B cell (primary cell): Measurements from ENCODE around the gene RSPH6A. TPM values are rescaled to one million over a fixed set of nuclear protein-coding genes. Genes with fewer than 3 reads are reported as not detected.

Experiments
- ATAC-seq: fragments of 200-7000 bp; cut with Tn5 transposase; one replicate; pipeline ENCODE4 v1.10.0; 2021; ENCODE audit warnings: low read depth, mild to moderate bottlenecking, moderate number of reproducible peaks, moderate library complexity
- CTCF ChIA-PET: fragments of 350-600 bp; sonication (Branson Sonifier 250); formaldehyde crosslinking; loops from one replicate; lab custom pipeline; 2021; ENCODE audit warnings: antibody characterized with exemption, inconsistent platforms; lab: Charles Lee
- POLR2A ChIA-PET: fragments of 350-600 bp; sonication (Branson Sonifier 250); formaldehyde crosslinking; loops from one replicate; lab custom pipeline; 2021; ENCODE audit warnings: antibody characterized with exemption; lab: Charles Lee
- DNase-seq: peaks from one replicate; pipeline ENCODE4 v3.0.0; 2013
- H2AFZ ChIP-seq: 2 replicates; pipeline ENCODE4 v1.6.1; 2012; ENCODE audit warnings: mild to moderate bottlenecking, low read depth, low read length; ENCODE audit not compliant: insufficient read depth, poor library complexity, severe bottlenecking
- H3K27ac ChIP-seq, 2 donors: 1 replicate in 1 of 2; 2 replicates in 1 of 2; pipeline ENCODE4 v1.5.1; 2012 to 2013; ENCODE audit warnings: low read length in 2 of 2, mild to moderate bottlenecking in 2 of 2, moderate library complexity in 1 of 2
- H3K27me3 ChIP-seq, 4 experiments: fragments of 200-600 bp in 1 of 4; sonication (generic) in 1 of 4; replicated peaks in 1 of 4; 1 replicate in 2 of 4; 2 replicates in 2 of 4; pipeline versions ENCODE4 v1.6.1 to v1.7.0; 2013 to 2016; ENCODE audit warnings: low read length in 3 of 4, mild to moderate bottlenecking in 2 of 4, mixed read lengths in 1 of 4, moderate library complexity in 1 of 4; ENCODE audit not compliant: insufficient read depth in 4 of 4, control insufficient read depth in 3 of 4; ENCODE audit errors: control extremely low read depth in 1 of 4
- H3K36me3 ChIP-seq, 2 experiments: replicated peaks in 1 of 2; 1 replicate in 1 of 2; 2 replicates in 1 of 2; pipeline versions ENCODE4 v1.6.1 to v1.7.1; 2013; ENCODE audit warnings: low read length in 1 of 2; ENCODE audit not compliant: insufficient read depth in 2 of 2, control insufficient read depth in 1 of 2; ENCODE audit errors: control extremely low read depth in 1 of 2, extremely low read depth in 1 of 2
- H3K4me1 ChIP-seq, 2 donors: fragments of 200-600 bp in 1 of 2; sonication (generic) in 1 of 2; 1 replicate in 1 of 2; 2 replicates in 1 of 2; pipeline versions ENCODE4 v1.5.1 to v1.6.1; 2013 to 2017; ENCODE audit warnings: low read length in 2 of 2; ENCODE audit not compliant: control insufficient read depth in 2 of 2, insufficient read depth in 2 of 2
- H3K4me2 ChIP-seq: replicated peaks from 2 replicates; pipeline ENCODE3; 2012; ENCODE audit warnings: mild to moderate bottlenecking, low read depth, low read length; ENCODE audit not compliant: poor library complexity, severe bottlenecking
- H3K4me3 ChIP-seq, 5 experiments: fragments of 200-600 bp in 1 of 5; sonication (generic) in 1 of 5; 1 replicate in 3 of 5; 2 replicates in 2 of 5; pipeline versions ENCODE4 v1.5.1 to v1.7.0; 2011 to 2016; ENCODE audit warnings: low read length in 4 of 5, mild to moderate bottlenecking in 4 of 5, low read depth in 2 of 5, control low read depth in 1 of 5, moderate library complexity in 1 of 5; ENCODE audit not compliant: insufficient read depth in 1 of 5; ENCODE audit errors: control extremely low read depth in 1 of 5, extremely low read depth in 1 of 5
- H3K79me2 ChIP-seq: fragments of 200-600 bp; sonication (generic); one replicate; pipeline ENCODE4 v1.6.0; 2016; ENCODE audit warnings: low read length; ENCODE audit not compliant: control insufficient read depth, insufficient read depth
- H3K9ac ChIP-seq: fragments of 200-600 bp; sonication (generic); 2 replicates; pipeline ENCODE4 v1.6.1; 2017; ENCODE audit warnings: mild to moderate bottlenecking, low read length, moderate library complexity
- H3K9me3 ChIP-seq, 3 donors: one replicate each; pipeline versions ENCODE4 v1.6.1 to v1.7.1; 2013; ENCODE audit warnings: low read length in 2 of 3; ENCODE audit not compliant: control insufficient read depth in 2 of 3, insufficient read depth in 1 of 3; ENCODE audit errors: control extremely low read depth in 1 of 3
- H4K20me1 ChIP-seq: 2 replicates; pipeline ENCODE4 v1.6.0; 2012; ENCODE audit warnings: mild to moderate bottlenecking, low read length; ENCODE audit not compliant: insufficient read depth, control insufficient read depth, poor library complexity, severe bottlenecking
- H3K27ac Mint-ChIP-seq: one replicate; pipeline ENCODE4 v1.8.0; 2021; ENCODE audit warnings: mixed read lengths
- H3K27me3 Mint-ChIP-seq: one replicate; pipeline ENCODE4 v1.8.0; 2021; ENCODE audit warnings: mixed read lengths
- H3K4me1 Mint-ChIP-seq: one replicate; pipeline ENCODE4 v1.8.0; 2021; ENCODE audit warnings: mixed read lengths
- H3K4me3 Mint-ChIP-seq: one replicate; pipeline ENCODE4 v1.8.0; 2021; ENCODE audit warnings: mixed read lengths
- H3K9me3 Mint-ChIP-seq: one replicate; pipeline ENCODE4 v1.8.0; 2022; ENCODE audit warnings: mixed read lengths; ENCODE audit not compliant: insufficient read depth
- EZH2 ChIP-seq: IDR thresholded peaks from 2 replicates; pipeline ENCODE4 v1.6.1; 2012; ENCODE audit warnings: borderline replicate concordance, low read depth, mild to moderate bottlenecking, moderate library complexity, low read length; ENCODE audit not compliant: insufficient read depth, poor library complexity, severe bottlenecking
- WGBS: methylation state at CpG from one replicate; pipeline ENCODE4 v1.1.5; 2013; ENCODE audit warnings: missing lambda C conversion rate; ENCODE audit not compliant: insufficient coverage; 5-methylcytosine and 5-hydroxymethylcytosine counted together
- intact Hi-C: fragments of 100-400 bp; cut with micrococcal nuclease; formaldehyde crosslinking; loops from one replicate; pipeline ENCODE4 v1.10.0; 2022
- polyA minus RNA-seq: library from RNA; depleted of rRNA, polyadenylated mRNA; stranded (reverse); fragments of >200 nt; gene quantifications from 2 replicates; pipeline ENCODE4 v1.2.3, GENCODE V29; 2012
- polyA plus RNA-seq: library from polyadenylated mRNA; depleted of rRNA; stranded (reverse); fragments of >200 nt; gene quantifications from 2 replicates; pipeline ENCODE4 v1.2.3, GENCODE V29; 2012
- total RNA-seq, 2 donors: library from RNA; stranded (reverse); fragments of 120-200 nt in 1 of 2; gene quantifications; 1 replicate in 1 of 2; 2 replicates in 1 of 2; pipeline versions ENCODE4 v1.2.3 to v1.2.4, GENCODE V29; 2013 to 2022
- TF ChIP-seq, protein P1 (sequence below): fragments of 200-600 bp; IDR thresholded peaks from one replicate; pipeline ENCODE4 v1.8.0; 2022; ENCODE audit warnings: antibody characterized with exemption, mild to moderate bottlenecking

Gene RSPH6A
- total RNA-seq (0.62 and 0.73 TPM in 2 replicates), polyA plus RNA-seq (0.03 TPM in 1 of 2 replicates, not detected in the other), polyA minus RNA-seq (0.21 and 0.34 TPM in 2 replicates)
- total RNA-seq (2013) = 0.33 TPM

- H3K4me3 Mint-ChIP-seq = peak within 1 kb of the TSS; percentile 52
- intact Hi-C loops = no loop called here
- peak within 1 kb of the TSS; percentile 78 for H3K4me2 ChIP-seq
- ATAC-seq (no peak), DNase-seq (no peak)
- ChIA-PET POLR2A (no interaction called here), CTCF (interaction anchor here (0.8 to 1.5 kb wide), 2 partner anchors 10 to 15 kb away, joined by 3 to 8 read pairs; no protein-coding TSS in a partner anchor)
- peak within 1 kb of the TSS; percentile 47 for H3K9ac ChIP-seq
- H3K4me1 ChIP-seq = peaks cover 19 to 23% of the 10 kb centered on the region in 2 donors
- peaks cover 11% of the 10 kb centered on the region for H3K4me1 Mint-ChIP-seq
- no peak within 1 kb of the TSS for H3K27ac ChIP-seq
- H3K9me3 ChIP-seq = no peaks in the 10 kb centered on the region
- H2AFZ ChIP-seq = peak within 1 kb of the TSS; percentile 46
- peaks cover 0 to 8% (median 3%) of the 10 kb centered on the region in 4 experiments for H3K27me3 ChIP-seq
- H3K9me3 Mint-ChIP-seq = no peaks in the 10 kb centered on the region
- peaks cover 0 to 9% of the 10 kb centered on the region in 2 experiments for H3K36me3 ChIP-seq
- peaks cover 3% of the 10 kb centered on the region for H3K27me3 Mint-ChIP-seq
- peaks cover 14% of the 10 kb centered on the region for H4K20me1 ChIP-seq
- WGBS = 39% methylated on average over 28 of the region's 40 CpGs
- H3K4me3 ChIP-seq = peak within 1 kb of the TSS in 3 of 5 experiments; percentile 23 to 36 (median 33)
- TF ChIP-seq EZH2 = no peak
- TF ChIP-seq, protein P1, sequence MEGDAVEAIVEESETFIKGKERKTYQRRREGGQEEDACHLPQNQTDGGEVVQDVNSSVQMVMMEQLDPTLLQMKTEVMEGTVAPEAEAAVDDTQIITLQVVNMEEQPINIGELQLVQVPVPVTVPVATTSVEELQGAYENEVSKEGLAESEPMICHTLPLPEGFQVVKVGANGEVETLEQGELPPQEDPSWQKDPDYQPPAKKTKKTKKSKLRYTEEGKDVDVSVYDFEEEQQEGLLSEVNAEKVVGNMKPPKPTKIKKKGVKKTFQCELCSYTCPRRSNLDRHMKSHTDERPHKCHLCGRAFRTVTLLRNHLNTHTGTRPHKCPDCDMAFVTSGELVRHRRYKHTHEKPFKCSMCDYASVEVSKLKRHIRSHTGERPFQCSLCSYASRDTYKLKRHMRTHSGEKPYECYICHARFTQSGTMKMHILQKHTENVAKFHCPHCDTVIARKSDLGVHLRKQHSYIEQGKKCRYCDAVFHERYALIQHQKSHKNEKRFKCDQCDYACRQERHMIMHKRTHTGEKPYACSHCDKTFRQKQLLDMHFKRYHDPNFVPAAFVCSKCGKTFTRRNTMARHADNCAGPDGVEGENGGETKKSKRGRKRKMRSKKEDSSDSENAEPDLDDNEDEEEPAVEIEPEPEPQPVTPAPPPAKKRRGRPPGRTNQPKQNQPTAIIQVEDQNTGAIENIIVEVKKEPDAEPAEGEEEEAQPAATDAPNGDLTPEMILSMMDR = no peak
- H3K27ac Mint-ChIP-seq = no peak within 1 kb of the TSS
- no peaks in the 10 kb centered on the region for H3K79me2 ChIP-seq
These were observed at the start of gene RSPH6A for GRCh38 chr19:45814851-45815480. Gene RSPH6A (minus strand): TSS chr19:45815308. CDS start chr19:45815176, 132 bp downstream.

DNA sequence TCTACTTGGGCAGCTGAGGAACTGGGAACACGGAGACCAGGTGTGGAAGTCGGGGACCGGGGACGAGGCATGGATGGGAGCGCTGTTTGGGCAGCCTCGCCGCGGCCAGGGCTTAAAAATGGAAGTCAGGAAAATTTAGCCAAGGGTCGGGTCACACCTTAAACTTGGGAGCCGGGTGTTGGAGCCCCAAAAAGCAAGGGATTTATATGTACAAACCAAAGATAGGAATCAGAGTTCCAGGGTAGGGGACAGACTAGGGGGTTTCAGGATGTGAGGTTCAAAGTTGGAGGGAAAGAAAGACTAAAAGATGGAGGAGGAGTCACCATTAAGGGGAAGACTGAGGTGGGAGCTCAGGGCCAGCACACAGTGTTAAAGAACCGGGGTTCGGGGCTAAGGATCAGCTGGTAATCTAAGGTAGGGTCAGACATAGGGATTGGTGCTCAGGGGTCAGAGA lies 49.5 kb upstream of the RSPH6A start:
- no peaks in the 10 kb centered on the region for H3K9me3 Mint-ChIP-seq
- TF ChIP-seq, protein P1 = no peak
- no peak for TF ChIP-seq EZH2
- WGBS = 47% methylated on average over 12 of the region's 12 CpGs
- ChIA-PET POLR2A (interaction anchor here (0.6 to 2.0 kb wide), 3 partner anchors 38 to 738 kb away, joined by 3 to 9 read pairs (median 4); partner anchors contain the start of gene MYPOP), CTCF (interaction anchor here (1.0 to 3.0 kb wide), 4 partner anchors 17 to 66 kb away, joined by 3 to 24 read pairs (median 13); partner anchors contain the start of genes IRF2BP1 and MYPOP)
- peak overlapping the region; percentile 37 for H3K27ac Mint-ChIP-seq
- ATAC-seq (no peak), DNase-seq (no peak)
- Histone ChIP-seq H3K27ac (no peak overlapping the region), H4K20me1 (no peaks in the 10 kb centered on the region), H3K4me3 (peak overlapping the region in 1 of 5 experiments; percentile 76), H3K4me1 (peaks cover 27 to 33% of the 10 kb centered on the region in 2 donors), H3K9me3 (peaks cover 0 to 4% (median 0%) of the 10 kb centered on the region in 3 donors), H3K27me3 (peaks cover 0 to 14% (median 6%) of the 10 kb centered on the region in 4 experiments), H3K4me2 (peak overlapping the region; percentile 95), H3K36me3 (peaks cover 0 to 8% of the 10 kb centered on the region in 2 experiments), H3K9ac (no peak overlapping the region), H2AFZ (peak overlapping the region; percentile 86), H3K79me2 (peaks cover 26% of the 10 kb centered on the region)
- peaks cover 32% of the 10 kb centered on the region for H3K4me1 Mint-ChIP-seq
- intact Hi-C loops = no loop called here
- H3K27me3 Mint-ChIP-seq = peaks cover 10% of the 10 kb centered on the region
- peak overlapping the region; percentile 73 for H3K4me3 Mint-ChIP-seq
